Measurements from ENCODE around the gene RNF220.

DNA sequence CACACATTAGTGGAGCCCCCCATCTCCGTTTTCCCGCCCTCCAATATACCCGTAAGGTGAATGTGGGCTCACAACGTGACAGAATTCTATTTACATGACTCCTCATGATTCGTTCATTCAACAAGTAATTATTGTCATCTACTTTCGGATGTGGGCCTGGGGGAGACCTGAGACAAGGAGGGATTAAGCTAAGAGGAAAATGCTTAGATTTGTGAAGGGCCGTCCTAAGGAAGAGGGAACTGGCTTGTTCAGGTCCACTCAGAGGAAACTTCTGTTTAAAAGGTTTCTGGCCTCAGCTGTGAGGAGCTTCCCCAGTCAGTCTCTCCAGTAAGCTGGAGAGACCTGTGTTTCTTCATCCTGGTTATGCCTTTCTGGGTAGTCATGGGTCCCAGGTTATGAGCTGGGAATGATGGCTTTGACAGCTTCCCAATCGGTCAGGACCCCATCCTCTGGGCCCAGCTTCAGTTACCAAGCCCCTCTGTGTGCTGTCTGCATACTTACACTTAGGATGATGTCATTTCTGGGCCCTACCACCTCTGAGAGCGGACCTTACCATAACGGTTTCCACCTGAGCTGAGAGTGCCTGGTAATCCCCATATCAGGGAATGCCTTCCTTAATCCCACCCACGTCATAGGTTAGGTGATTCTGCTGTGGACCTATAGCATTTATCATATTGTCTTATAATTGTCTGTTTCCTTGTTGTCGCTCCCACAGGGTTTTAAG is 49.3 kb upstream of the RNF220 start:
- TF ChIP-seq, protein P1, sequence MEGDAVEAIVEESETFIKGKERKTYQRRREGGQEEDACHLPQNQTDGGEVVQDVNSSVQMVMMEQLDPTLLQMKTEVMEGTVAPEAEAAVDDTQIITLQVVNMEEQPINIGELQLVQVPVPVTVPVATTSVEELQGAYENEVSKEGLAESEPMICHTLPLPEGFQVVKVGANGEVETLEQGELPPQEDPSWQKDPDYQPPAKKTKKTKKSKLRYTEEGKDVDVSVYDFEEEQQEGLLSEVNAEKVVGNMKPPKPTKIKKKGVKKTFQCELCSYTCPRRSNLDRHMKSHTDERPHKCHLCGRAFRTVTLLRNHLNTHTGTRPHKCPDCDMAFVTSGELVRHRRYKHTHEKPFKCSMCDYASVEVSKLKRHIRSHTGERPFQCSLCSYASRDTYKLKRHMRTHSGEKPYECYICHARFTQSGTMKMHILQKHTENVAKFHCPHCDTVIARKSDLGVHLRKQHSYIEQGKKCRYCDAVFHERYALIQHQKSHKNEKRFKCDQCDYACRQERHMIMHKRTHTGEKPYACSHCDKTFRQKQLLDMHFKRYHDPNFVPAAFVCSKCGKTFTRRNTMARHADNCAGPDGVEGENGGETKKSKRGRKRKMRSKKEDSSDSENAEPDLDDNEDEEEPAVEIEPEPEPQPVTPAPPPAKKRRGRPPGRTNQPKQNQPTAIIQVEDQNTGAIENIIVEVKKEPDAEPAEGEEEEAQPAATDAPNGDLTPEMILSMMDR (IDR thresholded peaks at IDR 0.05), result no peak
- no peak for TF ChIP-seq POLR2A (IDR thresholded peaks at IDR 0.05)

All from body of pancreas (tissue), 4 donors.